Measurements from ENCODE around the gene EXOSC5. TPM values are rescaled to one million over a fixed set of nuclear protein-coding genes. Genes with fewer than 3 reads are reported as not detected.

EXOSC5 gene
- total and polyA plus RNA-seq, 8 donors, result 10.7 to 33.7 (median 14.5) TPM

DNA sequence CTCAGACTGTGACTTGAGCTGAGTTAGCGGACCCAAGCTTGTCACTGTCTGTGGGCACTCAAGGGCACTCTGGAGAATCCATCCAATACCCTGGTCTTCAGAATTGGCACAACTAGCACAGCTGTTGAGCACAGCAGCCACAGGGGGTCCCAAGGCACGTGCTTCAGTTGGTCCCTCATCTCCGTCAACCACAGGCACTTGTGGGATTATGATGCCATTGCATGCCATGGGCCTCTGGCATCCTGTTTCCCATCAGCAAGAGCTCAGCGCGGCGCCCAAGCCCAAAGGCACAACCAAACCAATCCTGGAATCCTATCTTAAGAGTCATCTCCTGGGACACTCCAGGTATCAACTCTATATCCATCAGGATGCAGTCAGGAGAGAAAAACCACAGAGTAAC is 33.8 kb upstream of the EXOSC5 start:
- no peaks in the 10 kb centered on the region for H3K4me1 ChIP-seq
- 77 to 80% methylated on average over 6 of the region's 6 CpGs for WGBS, 2 donors
- H3K27ac ChIP-seq, result no peak overlapping the region
- intact Hi-C loops (cut with DNase I), result no loop called here
- FAIRE-seq (no peak), DNase-seq (no peak), ATAC-seq (no peak)
- no peak overlapping the region for H3K4me3 ChIP-seq
- H3K9me3 ChIP-seq, result no peaks in the 10 kb centered on the region
- peaks cover 0 to 4% (median 0%) of the 10 kb centered on the region in 3 donors for H3K36me3 ChIP-seq
- no peaks in the 10 kb centered on the region for H3K27me3 ChIP-seq
- TF ChIP-seq, protein P1, sequence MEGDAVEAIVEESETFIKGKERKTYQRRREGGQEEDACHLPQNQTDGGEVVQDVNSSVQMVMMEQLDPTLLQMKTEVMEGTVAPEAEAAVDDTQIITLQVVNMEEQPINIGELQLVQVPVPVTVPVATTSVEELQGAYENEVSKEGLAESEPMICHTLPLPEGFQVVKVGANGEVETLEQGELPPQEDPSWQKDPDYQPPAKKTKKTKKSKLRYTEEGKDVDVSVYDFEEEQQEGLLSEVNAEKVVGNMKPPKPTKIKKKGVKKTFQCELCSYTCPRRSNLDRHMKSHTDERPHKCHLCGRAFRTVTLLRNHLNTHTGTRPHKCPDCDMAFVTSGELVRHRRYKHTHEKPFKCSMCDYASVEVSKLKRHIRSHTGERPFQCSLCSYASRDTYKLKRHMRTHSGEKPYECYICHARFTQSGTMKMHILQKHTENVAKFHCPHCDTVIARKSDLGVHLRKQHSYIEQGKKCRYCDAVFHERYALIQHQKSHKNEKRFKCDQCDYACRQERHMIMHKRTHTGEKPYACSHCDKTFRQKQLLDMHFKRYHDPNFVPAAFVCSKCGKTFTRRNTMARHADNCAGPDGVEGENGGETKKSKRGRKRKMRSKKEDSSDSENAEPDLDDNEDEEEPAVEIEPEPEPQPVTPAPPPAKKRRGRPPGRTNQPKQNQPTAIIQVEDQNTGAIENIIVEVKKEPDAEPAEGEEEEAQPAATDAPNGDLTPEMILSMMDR (IDR thresholded peaks at IDR 0.05), result no peak

DNA sequence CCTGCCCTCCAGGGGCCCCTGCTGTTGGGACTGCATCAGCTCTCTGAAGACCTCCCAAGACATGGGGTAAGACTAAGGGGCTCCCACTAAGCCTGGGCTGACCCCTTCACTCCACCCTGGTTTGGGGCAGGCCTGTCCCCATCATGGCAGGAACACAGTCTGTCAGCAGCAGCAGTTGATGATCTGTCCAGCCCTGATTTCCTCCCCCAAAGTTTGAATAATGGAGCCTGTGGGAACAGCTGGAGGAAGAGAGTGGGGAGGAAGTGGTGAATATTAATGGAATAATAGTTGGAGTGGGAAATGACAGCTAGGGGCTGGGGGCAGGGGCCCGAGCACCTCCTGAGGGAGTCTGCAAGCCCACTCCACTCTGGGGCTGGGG is 31.3 kb upstream of the EXOSC5 start:
- ATAC-seq (no peak), DNase-seq (no peak), FAIRE-seq (no peak)
- Histone ChIP-seq H3K36me3 (peaks cover 0 to 23% (median 11%) of the 10 kb centered on the region in 3 donors), H3K4me1 (no peaks in the 10 kb centered on the region), H3K27ac (peak overlapping the region; percentile 60 to 83 (median 69)), H3K4me3 (peak overlapping the region in 2 of 4 donors; percentile 29 to 40), H3K9me3 (no peaks in the 10 kb centered on the region), H3K27me3 (no peaks in the 10 kb centered on the region)
- TF ChIP-seq, protein P1 (IDR thresholded peaks at IDR 0.05), result no peak
- intact Hi-C loops (cut with DNase I), result no loop called here
- 60 to 70% methylated on average over 1 of the region's 1 CpG for WGBS, 2 donors

DNA sequence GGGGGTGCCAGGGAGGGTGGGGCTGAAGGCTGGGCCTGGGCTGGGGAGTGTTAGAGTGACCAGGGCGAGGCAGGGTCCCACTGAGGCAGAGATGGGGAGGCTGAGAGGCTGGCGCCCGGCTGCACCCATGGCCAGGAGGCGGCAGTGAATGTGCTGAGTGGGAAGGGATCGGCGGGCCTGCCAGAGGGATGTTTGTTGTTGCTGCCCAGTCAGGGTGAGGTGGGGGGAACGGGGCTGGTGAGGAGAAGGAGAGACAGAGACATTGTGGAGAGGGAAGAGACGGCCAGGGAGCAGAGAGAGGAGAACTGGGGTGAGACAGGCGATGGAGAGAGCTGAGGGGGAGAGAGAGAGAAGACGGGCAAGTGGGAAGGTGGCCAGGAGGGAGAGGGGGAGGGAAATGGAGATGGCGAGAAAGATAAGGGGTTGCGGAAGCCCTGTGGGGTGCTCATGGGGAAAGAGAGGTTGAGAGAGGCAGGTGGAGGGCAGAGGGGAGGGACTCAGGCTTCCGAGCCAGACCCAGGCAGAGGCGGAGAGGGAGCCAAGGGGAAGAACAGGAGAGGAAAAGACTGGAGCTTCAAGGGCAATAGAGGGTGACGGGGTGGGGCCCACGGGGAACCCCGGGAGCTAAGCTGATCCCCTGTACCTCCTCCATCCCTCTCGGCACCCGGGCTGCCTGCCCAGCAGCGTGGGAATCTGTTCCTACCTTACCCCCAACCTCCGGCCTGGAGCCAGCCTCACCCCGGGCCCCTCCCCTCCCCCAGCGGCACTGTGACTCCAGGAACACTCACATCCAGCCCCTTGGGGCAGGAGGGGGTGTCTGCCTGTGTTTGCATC is 30.7 kb upstream of the EXOSC5 start:
- Histone ChIP-seq H3K36me3 (peaks cover 0 to 29% (median 16%) of the 10 kb centered on the region in 3 donors), H3K4me3 (peak overlapping the region in 2 of 4 donors; percentile 29 to 40), H3K27ac (peak overlapping the region; percentile 60 to 83 (median 69)), H3K9me3 (no peaks in the 10 kb centered on the region), H3K4me1 (no peaks in the 10 kb centered on the region), H3K27me3 (no peaks in the 10 kb centered on the region)
- FAIRE-seq (no peak), ATAC-seq (peak; percentile 45 to 56 (median 52)), DNase-seq (peak in 4 of 6 donors; percentile 48 to 78 (median 58))
- intact Hi-C loops (cut with DNase I), result no loop called here
- whole genome bisulfite sequencing, 2 donors, result 42 to 49% methylated on average over 14 to 23 of the region's 23 CpGs
- TF ChIP-seq, protein P1 (IDR thresholded peaks at IDR 0.05), result no peak

DNA sequence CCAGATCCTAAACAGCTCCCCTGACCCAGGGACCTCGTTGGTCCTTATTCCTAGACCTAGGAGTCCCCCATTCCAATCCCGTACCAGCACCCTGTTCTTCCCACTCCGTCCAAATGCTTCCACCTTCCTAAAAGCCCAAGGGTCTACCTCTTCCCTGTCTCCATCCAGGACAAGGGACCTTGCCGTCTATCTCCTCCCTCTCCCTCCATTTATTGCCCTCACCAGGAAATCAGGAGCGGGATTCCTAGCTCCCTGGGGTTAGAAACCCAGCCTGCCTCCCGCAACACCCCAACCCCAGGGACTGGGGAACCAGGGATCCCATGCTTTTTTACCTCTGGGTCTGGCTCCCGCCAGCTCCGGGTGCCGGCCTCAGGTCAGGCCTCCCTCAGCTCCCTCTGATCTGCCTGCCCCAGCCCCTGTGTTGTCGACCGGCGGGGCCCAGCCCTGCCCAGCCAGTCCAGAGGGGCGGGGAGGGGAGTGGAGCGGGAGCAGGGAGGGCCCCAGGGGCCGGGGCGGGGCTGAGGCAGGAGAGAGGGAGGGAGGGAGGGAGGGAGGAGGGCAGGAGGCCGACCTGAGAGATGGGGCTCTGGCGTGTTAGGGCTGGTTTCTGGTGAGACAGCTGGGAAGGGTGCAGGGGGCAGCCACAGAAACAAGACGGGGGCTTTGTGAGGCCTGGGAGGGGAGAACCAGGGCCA is 29.9 kb upstream of the EXOSC5 start, which contains the start of gene B3GNT8:
B3GNT8 (minus strand) TSS at position 423 of the 695 bp plus-strand sequence. CDS start 596 bp downstream, outside the sequence.
- H3K27ac ChIP-seq, result peak within 1 kb of the TSS; percentile 60 to 83 (median 69)
- ATAC-seq (peak; percentile 75 to 92 (median 86)), DNase-seq (peak; percentile 62 to 89 (median 77)), FAIRE-seq (no peak)
- H3K27me3 ChIP-seq, result no peaks in the 10 kb centered on the region
- H3K9me3 ChIP-seq, result no peaks in the 10 kb centered on the region
- TF ChIP-seq, protein P1 (IDR thresholded peaks at IDR 0.05), result no peak
- 49% methylated on average over 13 to 19 of the region's 19 CpGs for WGBS, 2 donors
- H3K36me3 ChIP-seq, result peaks cover 0 to 35% (median 21%) of the 10 kb centered on the region in 3 donors
- intact Hi-C loops (cut with DNase I), result no loop called here
- peak within 1 kb of the TSS in 3 of 4 donors; percentile 15 to 40 (median 29) for H3K4me3 ChIP-seq
- no peaks in the 10 kb centered on the region for H3K4me1 ChIP-seq

Data from pancreas (tissue), 10 donors.